ENCODE measurements around the gene MYH15.

MYH15 gene

GRCh38 chr3:108378153-108378951 lies 132.0 kb downstream of the MYH15 start:
- no peak overlapping the region for H3K4me3 ChIP-seq (ENCODE audit: low read length)
- no peaks in the 10 kb centered on the region for H3K4me1 ChIP-seq (ENCODE audit: control insufficient read depth, insufficient read depth, low read length)
- no peaks in the 10 kb centered on the region for H3K9me3 ChIP-seq (ENCODE audit: control insufficient read depth, insufficient read depth, low read length)
- H3K27me3 ChIP-seq (ENCODE audit: control insufficient read depth, insufficient read depth, low read length): no peaks in the 10 kb centered on the region
- WGBS (ENCODE audit: insufficient coverage, insufficient read length): no CpG with 5 or more reads among the region's 4 CpGs
- no peaks in the 10 kb centered on the region for H3K36me3 ChIP-seq (ENCODE audit: control insufficient read depth, insufficient read depth, low read length)
- no peak overlapping the region for H3K27ac ChIP-seq (ENCODE audit: low read length)
- no peak for DNase-seq (ENCODE audit: low read depth, low spot score)

GRCh38 chr3:108377384-108377783 lies 133.0 kb downstream of the MYH15 start:
- Histone ChIP-seq H3K4me1 (ENCODE audit: control insufficient read depth, insufficient read depth, low read length) (no peaks in the 10 kb centered on the region), H3K9me3 (ENCODE audit: control insufficient read depth, insufficient read depth, low read length) (no peaks in the 10 kb centered on the region), H3K27ac (ENCODE audit: low read length) (no peak overlapping the region), H3K27me3 (ENCODE audit: control insufficient read depth, insufficient read depth, low read length) (no peaks in the 10 kb centered on the region), H3K4me3 (ENCODE audit: low read length) (no peak overlapping the region), H3K36me3 (ENCODE audit: control insufficient read depth, insufficient read depth, low read length) (no peaks in the 10 kb centered on the region)
- DNase-seq (ENCODE audit: low read depth, low spot score): no peak
- no CpG with 5 or more reads among the region's 1 CpG for WGBS (ENCODE audit: insufficient coverage, insufficient read length)

- Histone ChIP-seq H3K36me3 (ENCODE audit: control insufficient read depth, insufficient read depth, low read length) (no peaks in the 10 kb centered on the region), H3K4me1 (ENCODE audit: control insufficient read depth, insufficient read depth, low read length) (no peaks in the 10 kb centered on the region), H3K27ac (ENCODE audit: low read length) (no peak overlapping the region), H3K4me3 (ENCODE audit: low read length) (no peak overlapping the region), H3K9me3 (ENCODE audit: control insufficient read depth, insufficient read depth, low read length) (no peaks in the 10 kb centered on the region), H3K27me3 (ENCODE audit: control insufficient read depth, insufficient read depth, low read length) (no peaks in the 10 kb centered on the region)
- no peak for DNase-seq (ENCODE audit: low read depth, low spot score)
- WGBS (ENCODE audit: insufficient coverage, insufficient read length): no CpG with 5 or more reads among the region's 1 CpG
Measured at GRCh38 chr3:108376026-108376425, 134.4 kb downstream of the MYH15 start.

GRCh38 chr3:108359011-108359410 lies 151.4 kb downstream of the MYH15 start:
- WGBS (ENCODE audit: insufficient coverage, insufficient read length): no CpG with 5 or more reads among the region's 2 CpGs
- Histone ChIP-seq H3K4me3 (ENCODE audit: low read length) (no peak overlapping the region), H3K4me1 (ENCODE audit: control insufficient read depth, insufficient read depth, low read length) (no peaks in the 10 kb centered on the region), H3K27me3 (ENCODE audit: control insufficient read depth, insufficient read depth, low read length) (no peaks in the 10 kb centered on the region), H3K27ac (ENCODE audit: low read length) (no peak overlapping the region), H3K36me3 (ENCODE audit: control insufficient read depth, insufficient read depth, low read length) (no peaks in the 10 kb centered on the region), H3K9me3 (ENCODE audit: control insufficient read depth, insufficient read depth, low read length) (no peaks in the 10 kb centered on the region)
- DNase-seq (ENCODE audit: low read depth, low spot score): no peak

- WGBS (ENCODE audit: insufficient coverage, insufficient read length): no CpG with 5 or more reads among the region's 2 CpGs
- DNase-seq (ENCODE audit: low read depth, low spot score): no peak
Measured at GRCh38 chr3:108357042-108357441, 153.4 kb downstream of the MYH15 start.

GRCh38 chr3:108354562-108354961 lies 155.8 kb downstream of the MYH15 start:
- no peaks in the 10 kb centered on the region for H3K9me3 ChIP-seq (ENCODE audit: control insufficient read depth, insufficient read depth, low read length)
- H3K4me3 ChIP-seq (ENCODE audit: low read length): no peak overlapping the region

More at GRCh38 chr3:108357042-108357441, 153.4 kb downstream of the MYH15 start:
- H3K27me3 ChIP-seq (ENCODE audit: control insufficient read depth, insufficient read depth, low read length): no peaks in the 10 kb centered on the region
- H3K4me1 ChIP-seq (ENCODE audit: control insufficient read depth, insufficient read depth, low read length): no peaks in the 10 kb centered on the region
- no peaks in the 10 kb centered on the region for H3K9me3 ChIP-seq (ENCODE audit: control insufficient read depth, insufficient read depth, low read length)
- H3K4me3 ChIP-seq (ENCODE audit: low read length): no peak overlapping the region
- no peaks in the 10 kb centered on the region for H3K36me3 ChIP-seq (ENCODE audit: control insufficient read depth, insufficient read depth, low read length)
- H3K27ac ChIP-seq (ENCODE audit: low read length): no peak overlapping the region

GRCh38 chr3:108352176-108352575 lies 158.2 kb downstream of the MYH15 start:
- Histone ChIP-seq H3K27ac (ENCODE audit: low read length) (no peak overlapping the region), H3K4me3 (ENCODE audit: low read length) (no peak overlapping the region), H3K27me3 (ENCODE audit: control insufficient read depth, insufficient read depth, low read length) (no peaks in the 10 kb centered on the region), H3K9me3 (ENCODE audit: control insufficient read depth, insufficient read depth, low read length) (no peaks in the 10 kb centered on the region), H3K4me1 (ENCODE audit: control insufficient read depth, insufficient read depth, low read length) (no peaks in the 10 kb centered on the region), H3K36me3 (ENCODE audit: control insufficient read depth, insufficient read depth, low read length) (no peaks in the 10 kb centered on the region)
- no peak for DNase-seq (ENCODE audit: low read depth, low spot score)
- no CpG with 5 or more reads among the region's 3 CpGs for WGBS (ENCODE audit: insufficient coverage, insufficient read length)

More at GRCh38 chr3:108354562-108354961, 155.8 kb downstream of the MYH15 start:
- no CpG with 5 or more reads among the region's 1 CpG for WGBS (ENCODE audit: insufficient coverage, insufficient read length)
- no peak for DNase-seq (ENCODE audit: low read depth, low spot score)
- Histone ChIP-seq H3K27me3 (ENCODE audit: control insufficient read depth, insufficient read depth, low read length) (no peaks in the 10 kb centered on the region), H3K36me3 (ENCODE audit: control insufficient read depth, insufficient read depth, low read length) (no peaks in the 10 kb centered on the region), H3K4me1 (ENCODE audit: control insufficient read depth, insufficient read depth, low read length) (no peaks in the 10 kb centered on the region), H3K27ac (ENCODE audit: low read length) (no peak overlapping the region)

- Histone ChIP-seq H3K27ac (ENCODE audit: low read length) (no peak overlapping the region), H3K9me3 (ENCODE audit: control insufficient read depth, insufficient read depth, low read length) (no peaks in the 10 kb centered on the region), H3K4me3 (ENCODE audit: low read length) (no peak overlapping the region), H3K36me3 (ENCODE audit: control insufficient read depth, insufficient read depth, low read length) (no peaks in the 10 kb centered on the region), H3K27me3 (ENCODE audit: control insufficient read depth, insufficient read depth, low read length) (no peaks in the 10 kb centered on the region), H3K4me1 (ENCODE audit: control insufficient read depth, insufficient read depth, low read length) (peaks cover 2% of the 10 kb centered on the region; the same call in 1 of the 2 replicates)
- no CpG with 5 or more reads among the region's 5 CpGs for WGBS (ENCODE audit: insufficient coverage, insufficient read length)
- no peak for DNase-seq (ENCODE audit: low read depth, low spot score)
Measured at GRCh38 chr3:108346301-108347227, 163.8 kb downstream of the MYH15 start.

GRCh38 chr3:108345492-108346205 lies 164.7 kb downstream of the MYH15 start:
- no CpG with 5 or more reads among the region's 6 CpGs for WGBS (ENCODE audit: insufficient coverage, insufficient read length)
- H3K27ac ChIP-seq (ENCODE audit: low read length): no peak overlapping the region
- H3K4me1 ChIP-seq (ENCODE audit: control insufficient read depth, insufficient read depth, low read length): peaks cover 2% of the 10 kb centered on the region; the same call in 1 of the 2 replicates
- H3K27me3 ChIP-seq (ENCODE audit: control insufficient read depth, insufficient read depth, low read length): no peaks in the 10 kb centered on the region
- H3K9me3 ChIP-seq (ENCODE audit: control insufficient read depth, insufficient read depth, low read length): no peaks in the 10 kb centered on the region
- H3K36me3 ChIP-seq (ENCODE audit: control insufficient read depth, insufficient read depth, low read length): no peaks in the 10 kb centered on the region
- no peak overlapping the region for H3K4me3 ChIP-seq (ENCODE audit: low read length)
- DNase-seq (ENCODE audit: low read depth, low spot score): no peak

GRCh38 chr3:108343491-108343890 lies 166.9 kb downstream of the MYH15 start:
- DNase-seq (ENCODE audit: low read depth, low spot score): no peak
- Histone ChIP-seq H3K4me1 (ENCODE audit: control insufficient read depth, insufficient read depth, low read length) (peaks cover 2% of the 10 kb centered on the region; the same call in 1 of the 2 replicates), H3K27me3 (ENCODE audit: control insufficient read depth, insufficient read depth, low read length) (no peaks in the 10 kb centered on the region), H3K36me3 (ENCODE audit: control insufficient read depth, insufficient read depth, low read length) (no peaks in the 10 kb centered on the region), H3K27ac (ENCODE audit: low read length) (no peak overlapping the region), H3K4me3 (ENCODE audit: low read length) (no peak overlapping the region), H3K9me3 (ENCODE audit: control insufficient read depth, insufficient read depth, low read length) (no peaks in the 10 kb centered on the region)
- no CpG with 5 or more reads among the region's 4 CpGs for WGBS (ENCODE audit: insufficient coverage, insufficient read length)

Measured in iPS DF 6.9 (cell line).